ENCODE measurements around the gene TRH.

TRH gene

DNA sequence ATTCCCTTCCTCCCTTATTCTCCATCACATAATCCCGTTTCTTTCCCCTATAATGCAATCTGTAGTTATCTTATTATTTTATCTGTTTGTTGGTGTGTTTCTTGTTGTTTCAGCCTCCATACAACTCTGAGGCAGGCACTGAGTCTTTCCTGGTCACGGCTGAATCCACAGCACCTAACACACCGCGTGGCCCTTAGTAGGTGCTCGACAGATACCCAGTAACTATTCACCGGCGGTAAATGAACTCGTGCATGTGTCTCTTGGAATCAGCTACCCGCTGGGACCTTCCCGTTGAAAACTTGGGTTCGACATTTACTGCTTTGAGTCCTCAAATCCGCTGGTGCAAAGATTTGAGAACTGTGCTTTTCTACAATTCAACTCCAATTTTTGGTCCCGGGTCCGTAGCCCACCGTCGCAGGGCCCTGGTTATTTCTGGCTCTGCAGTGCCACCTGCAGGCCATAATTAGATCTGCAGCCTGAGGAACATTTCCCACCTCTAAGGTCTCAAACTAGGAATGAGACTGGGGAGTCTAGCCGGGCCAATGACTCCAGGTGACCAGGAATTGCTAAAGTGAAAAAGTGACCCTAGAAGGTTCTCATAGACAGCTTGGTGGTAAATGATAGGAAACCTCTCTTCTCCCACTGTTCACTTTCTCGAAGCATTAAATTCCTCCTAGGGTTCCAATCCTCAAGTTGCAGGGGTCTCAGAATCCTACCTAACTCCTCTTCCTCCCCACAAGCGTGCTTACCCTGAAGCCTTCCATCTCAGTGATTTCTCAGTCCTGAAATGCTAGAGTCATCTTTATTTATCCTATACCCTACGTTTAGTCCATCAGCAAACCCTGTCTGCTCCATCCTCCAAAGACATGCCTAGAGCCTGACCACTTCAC lies 40.0 kb upstream of the TRH start:
- H3K36me3 ChIP-seq (ENCODE audit: control insufficient read depth in 1 of 2, insufficient read depth in 2 of 2, low read length in 2 of 2), result no peaks in the 10 kb centered on the region
- H3K14ac ChIP-seq (ENCODE audit: low read length), result no peak overlapping the region
- no peak overlapping the region for H2BK120ac ChIP-seq (ENCODE audit: insufficient read depth, low read length, poor library complexity)
- H3K4ac ChIP-seq (ENCODE audit: low read depth, low read length), result no peak overlapping the region
- H3K9ac ChIP-seq (ENCODE audit: low read length), result no peak overlapping the region
- no peaks in the 10 kb centered on the region for H3K27me3 ChIP-seq (ENCODE audit: insufficient read depth, low read length)
- H2AFZ ChIP-seq (ENCODE audit: insufficient read depth, low read length, poor library complexity), result no peak overlapping the region
- H2BK5ac ChIP-seq (ENCODE audit: low read depth, low read length, poor library complexity), result no peak overlapping the region
- H3K27ac ChIP-seq (ENCODE audit: low read depth, low read length), result no peak overlapping the region
- peak; percentile 14 to 66 for DNase-seq
- H3K4me2 ChIP-seq (ENCODE audit: low read length), result peak overlapping the region; percentile 47
- no peak overlapping the region for H2BK12ac ChIP-seq (ENCODE audit: low read length)
- H3K79me1 ChIP-seq (ENCODE audit: low read length), result peaks cover 1% of the 10 kb centered on the region
- H3K79me2 ChIP-seq (ENCODE audit: control insufficient read depth, insufficient read depth, low read length, poor library complexity), result no peaks in the 10 kb centered on the region
- H4K91ac ChIP-seq (ENCODE audit: low read depth, low read length), result no peak overlapping the region
- H3K18ac ChIP-seq (ENCODE audit: low read length), result no peak overlapping the region
- no peak overlapping the region for H4K12ac ChIP-seq (ENCODE audit: low read depth, low read length)
- WGBS (ENCODE audit: extremely low coverage, insufficient coverage, insufficient read length), result 100% methylated on average over 1 of the region's 20 CpGs
- no peak overlapping the region for H4K8ac ChIP-seq (ENCODE audit: low read depth, low read length)
- H3K9me3 ChIP-seq (ENCODE audit: insufficient read depth, low read depth, low read length), result no peaks in the 10 kb centered on the region
- H2AK5ac ChIP-seq (ENCODE audit: low read length), result no peak overlapping the region
- no peaks in the 10 kb centered on the region for H3K4me1 ChIP-seq (ENCODE audit: control insufficient read depth in 1 of 2, insufficient read depth in 2 of 2, low read length in 2 of 2)
- H3K23ac ChIP-seq (ENCODE audit: low read length), result no peak overlapping the region
- no peak overlapping the region for H3K4me3 ChIP-seq (ENCODE audit: low read depth, low read length)

DNA sequence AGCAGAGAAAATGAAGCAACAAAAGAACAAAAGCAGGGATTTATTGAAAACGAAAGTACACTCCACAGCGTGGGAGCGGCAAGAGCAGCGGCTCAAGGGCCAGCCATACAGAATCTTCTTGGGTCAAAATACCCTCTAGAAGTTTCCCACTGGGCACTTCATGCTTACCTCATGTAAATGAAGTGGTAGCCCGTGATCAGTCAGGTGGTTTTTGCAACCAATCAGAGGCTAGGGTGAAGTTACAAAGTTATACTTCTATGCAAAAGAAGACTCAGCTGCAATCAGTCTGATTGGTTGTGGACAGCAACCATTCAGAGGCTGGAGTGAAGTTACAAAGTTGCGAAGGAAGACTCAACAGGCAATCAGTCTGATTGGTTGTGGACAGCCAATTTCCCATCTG lies 37.8 kb upstream of the TRH start:
- Histone ChIP-seq H2AK5ac (ENCODE audit: low read length) (no peak overlapping the region), H3K23ac (ENCODE audit: low read length) (no peak overlapping the region), H3K14ac (ENCODE audit: low read length) (no peak overlapping the region), H3K4me3 (ENCODE audit: low read depth, low read length) (no peak overlapping the region), H3K36me3 (ENCODE audit: control insufficient read depth in 1 of 2, insufficient read depth in 2 of 2, low read length in 2 of 2) (no peaks in the 10 kb centered on the region), H4K12ac (ENCODE audit: low read depth, low read length) (no peak overlapping the region), H3K4me1 (ENCODE audit: control insufficient read depth in 1 of 2, insufficient read depth in 2 of 2, low read length in 2 of 2) (no peaks in the 10 kb centered on the region), H2BK120ac (ENCODE audit: insufficient read depth, low read length, poor library complexity) (no peak overlapping the region), H3K9ac (ENCODE audit: low read length) (no peak overlapping the region), H3K18ac (ENCODE audit: low read length) (no peak overlapping the region), H4K8ac (ENCODE audit: low read depth, low read length) (no peak overlapping the region), H3K79me2 (ENCODE audit: control insufficient read depth, insufficient read depth, low read length, poor library complexity) (no peaks in the 10 kb centered on the region), H2BK5ac (ENCODE audit: low read depth, low read length, poor library complexity) (no peak overlapping the region), H3K27me3 (ENCODE audit: insufficient read depth, low read length) (no peaks in the 10 kb centered on the region), H3K79me1 (ENCODE audit: low read length) (peaks cover 1% of the 10 kb centered on the region), H3K4ac (ENCODE audit: low read depth, low read length) (no peak overlapping the region), H2AFZ (ENCODE audit: insufficient read depth, low read length, poor library complexity) (no peak overlapping the region), H4K91ac (ENCODE audit: low read depth, low read length) (no peak overlapping the region), H3K9me3 (ENCODE audit: insufficient read depth, low read depth, low read length) (no peaks in the 10 kb centered on the region), H2BK12ac (ENCODE audit: low read length) (no peak overlapping the region), H3K27ac (ENCODE audit: low read depth, low read length) (no peak overlapping the region), H3K4me2 (ENCODE audit: low read length) (no peak overlapping the region)
- no CpG with 5 or more reads among the region's 6 CpGs for WGBS (ENCODE audit: extremely low coverage, insufficient coverage, insufficient read length)
- DNase-seq, result peak; percentile 48 to 70

- no peak overlapping the region for H2BK12ac ChIP-seq (ENCODE audit: low read length)
- WGBS (ENCODE audit: extremely low coverage, insufficient coverage, insufficient read length), result no CpG with 5 or more reads among the region's 9 CpGs
- no peaks in the 10 kb centered on the region for H3K36me3 ChIP-seq (ENCODE audit: control insufficient read depth in 1 of 2, insufficient read depth in 2 of 2, low read length in 2 of 2)
- H3K79me1 ChIP-seq (ENCODE audit: low read length), result peaks cover 1% of the 10 kb centered on the region
- no peak overlapping the region for H4K8ac ChIP-seq (ENCODE audit: low read depth, low read length)
- H3K14ac ChIP-seq (ENCODE audit: low read length), result no peak overlapping the region
- no peak overlapping the region for H4K91ac ChIP-seq (ENCODE audit: low read depth, low read length)
- H3K18ac ChIP-seq (ENCODE audit: low read length), result no peak overlapping the region
- H2AK5ac ChIP-seq (ENCODE audit: low read length), result no peak overlapping the region
- H3K27ac ChIP-seq (ENCODE audit: low read depth, low read length), result no peak overlapping the region
- H3K4me1 ChIP-seq (ENCODE audit: control insufficient read depth in 1 of 2, insufficient read depth in 2 of 2, low read length in 2 of 2), result no peaks in the 10 kb centered on the region
- H4K12ac ChIP-seq (ENCODE audit: low read depth, low read length), result no peak overlapping the region
- no peak overlapping the region for H3K23ac ChIP-seq (ENCODE audit: low read length)
- no peak overlapping the region for H3K9ac ChIP-seq (ENCODE audit: low read length)
- no peak for DNase-seq
- no peak overlapping the region for H2AFZ ChIP-seq (ENCODE audit: insufficient read depth, low read length, poor library complexity)
- no peaks in the 10 kb centered on the region for H3K27me3 ChIP-seq (ENCODE audit: insufficient read depth, low read length)
- no peaks in the 10 kb centered on the region for H3K79me2 ChIP-seq (ENCODE audit: control insufficient read depth, insufficient read depth, low read length, poor library complexity)
- H2BK120ac ChIP-seq (ENCODE audit: insufficient read depth, low read length, poor library complexity), result no peak overlapping the region
- no peak overlapping the region for H3K4me2 ChIP-seq (ENCODE audit: low read length)
- no peaks in the 10 kb centered on the region for H3K9me3 ChIP-seq (ENCODE audit: insufficient read depth, low read depth, low read length)
- H2BK5ac ChIP-seq (ENCODE audit: low read depth, low read length, poor library complexity), result no peak overlapping the region
- H3K4ac ChIP-seq (ENCODE audit: low read depth, low read length), result no peak overlapping the region
- no peak overlapping the region for H3K4me3 ChIP-seq (ENCODE audit: low read depth, low read length)
Measured at GRCh38 chr3:129937717-129938116, 36.8 kb upstream of the TRH start.

DNA sequence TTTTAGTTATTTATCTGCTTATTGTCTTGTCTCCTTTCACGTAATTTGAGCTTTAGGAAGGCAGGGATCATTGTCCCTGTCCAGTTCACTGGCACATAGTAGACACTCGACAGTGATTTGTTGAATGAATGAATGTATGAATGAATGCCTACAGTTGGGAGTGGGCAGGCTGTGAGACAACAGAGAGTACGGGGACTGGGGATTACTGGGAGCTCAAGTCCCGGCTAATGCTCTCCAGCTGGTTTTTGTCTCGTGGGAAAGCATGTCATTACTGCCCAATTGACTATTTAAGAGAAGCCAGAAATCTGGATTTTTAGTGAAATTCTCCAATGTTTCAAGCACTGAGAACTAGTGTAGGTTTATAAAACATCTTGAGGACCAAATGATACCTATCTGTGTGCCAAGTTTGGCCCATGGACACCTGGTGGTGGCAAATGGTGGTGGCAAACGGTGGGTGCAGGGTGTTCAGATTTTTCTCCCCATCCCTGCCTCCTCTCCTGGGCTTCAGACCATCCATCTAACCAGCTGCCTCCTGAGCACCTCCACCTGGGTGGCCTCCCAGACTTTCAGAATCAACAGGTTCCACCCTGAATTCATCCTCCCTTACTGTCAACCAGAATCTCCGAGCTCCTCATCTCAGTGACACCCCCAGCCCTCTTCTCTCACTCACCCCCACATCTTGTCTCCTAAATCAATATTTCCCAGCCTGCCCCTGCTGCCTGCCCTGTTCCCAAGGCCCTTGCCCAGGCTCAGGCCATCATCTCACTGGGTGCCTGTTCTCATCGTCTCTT lies 36.2 kb upstream of the TRH start:
- no peak overlapping the region for H2AFZ ChIP-seq (ENCODE audit: insufficient read depth, low read length, poor library complexity)
- no peaks in the 10 kb centered on the region for H3K79me2 ChIP-seq (ENCODE audit: control insufficient read depth, insufficient read depth, low read length, poor library complexity)
- no peak overlapping the region for H3K23ac ChIP-seq (ENCODE audit: low read length)
- H3K4me2 ChIP-seq (ENCODE audit: low read length), result no peak overlapping the region
- H3K79me1 ChIP-seq (ENCODE audit: low read length), result peaks cover 1% of the 10 kb centered on the region
- no peak overlapping the region for H2BK12ac ChIP-seq (ENCODE audit: low read length)
- no peak for DNase-seq
- H3K9me3 ChIP-seq (ENCODE audit: insufficient read depth, low read depth, low read length), result no peaks in the 10 kb centered on the region
- H3K14ac ChIP-seq (ENCODE audit: low read length), result no peak overlapping the region
- no peak overlapping the region for H3K18ac ChIP-seq (ENCODE audit: low read length)
- no peaks in the 10 kb centered on the region for H3K36me3 ChIP-seq (ENCODE audit: control insufficient read depth in 1 of 2, insufficient read depth in 2 of 2, low read length in 2 of 2)
- no peak overlapping the region for H3K27ac ChIP-seq (ENCODE audit: low read depth, low read length)
- no CpG with 5 or more reads among the region's 8 CpGs for WGBS (ENCODE audit: extremely low coverage, insufficient coverage, insufficient read length)
- no peak overlapping the region for H4K12ac ChIP-seq (ENCODE audit: low read depth, low read length)
- H3K9ac ChIP-seq (ENCODE audit: low read length), result no peak overlapping the region
- no peak overlapping the region for H2BK5ac ChIP-seq (ENCODE audit: low read depth, low read length, poor library complexity)
- no peak overlapping the region for H4K8ac ChIP-seq (ENCODE audit: low read depth, low read length)
- no peak overlapping the region for H4K91ac ChIP-seq (ENCODE audit: low read depth, low read length)
- H3K27me3 ChIP-seq (ENCODE audit: insufficient read depth, low read length), result no peaks in the 10 kb centered on the region
- no peak overlapping the region for H2AK5ac ChIP-seq (ENCODE audit: low read length)
- no peak overlapping the region for H3K4me3 ChIP-seq (ENCODE audit: low read depth, low read length)
- H2BK120ac ChIP-seq (ENCODE audit: insufficient read depth, low read length, poor library complexity), result no peak overlapping the region
- H3K4me1 ChIP-seq (ENCODE audit: control insufficient read depth in 1 of 2, insufficient read depth in 2 of 2, low read length in 2 of 2), result no peaks in the 10 kb centered on the region
- no peak overlapping the region for H3K4ac ChIP-seq (ENCODE audit: low read depth, low read length)

Data from trophoblast cell (in vitro differentiated cells and primary cell).